PFSK-1 (cell line): Measurements from ENCODE around the gene TPRX2.

Experiments used
- FOXP2 ChIP-seq: optimal IDR thresholded peaks from 2 replicates; pipeline ENCODE3; 2011; ENCODE audit warnings: borderline replicate concordance, control low read depth, inconsistent platforms; ENCODE audit not compliant: insufficient read depth; ENCODE audit errors: extremely low read length, extremely low read depth
- POLR2AphosphoS5 ChIP-seq: IDR thresholded peaks from 2 replicates; pipeline ENCODE4 v1.6.1; 2012; ENCODE audit warnings: low read depth, mild to moderate bottlenecking, control low read depth, low read length, moderate library complexity
- TF ChIP-seq, protein P1 (sequence below), 2 experiments: IDR thresholded peaks; 2 replicates each; pipeline versions ENCODE4 v1.6.1 to v1.8.0; 2011 to 2012; ENCODE audit warnings: low read depth in 2 of 2, low read length in 2 of 2, control low read depth in 1 of 2, inconsistent platforms in 1 of 2, mild to moderate bottlenecking in 1 of 2, moderate library complexity in 1 of 2; ENCODE audit not compliant: insufficient read depth in 1 of 2

DNA sequence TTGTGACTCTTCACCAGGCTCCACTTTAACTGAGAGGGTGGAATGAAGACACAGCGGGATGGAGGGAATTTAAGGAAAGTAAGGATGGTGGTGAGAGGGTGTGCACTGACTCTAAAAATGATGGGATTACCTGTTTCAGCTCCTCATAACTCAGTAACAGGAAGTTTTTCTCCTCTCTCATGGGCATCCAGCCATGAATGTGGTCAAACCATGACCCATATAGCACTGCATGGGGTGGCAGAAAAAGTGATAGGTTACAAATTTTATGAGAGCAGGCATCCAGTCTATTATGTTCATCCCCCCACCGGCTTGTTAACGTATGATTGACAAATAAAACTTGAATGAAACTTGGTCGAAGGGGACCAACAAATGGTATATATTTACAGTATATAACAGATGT is 19.9 kb downstream of the TPRX2 start:
- no peak for TF ChIP-seq FOXP2
- TF ChIP-seq POLR2AphosphoS5 = no peak
- TF ChIP-seq, protein P1, sequence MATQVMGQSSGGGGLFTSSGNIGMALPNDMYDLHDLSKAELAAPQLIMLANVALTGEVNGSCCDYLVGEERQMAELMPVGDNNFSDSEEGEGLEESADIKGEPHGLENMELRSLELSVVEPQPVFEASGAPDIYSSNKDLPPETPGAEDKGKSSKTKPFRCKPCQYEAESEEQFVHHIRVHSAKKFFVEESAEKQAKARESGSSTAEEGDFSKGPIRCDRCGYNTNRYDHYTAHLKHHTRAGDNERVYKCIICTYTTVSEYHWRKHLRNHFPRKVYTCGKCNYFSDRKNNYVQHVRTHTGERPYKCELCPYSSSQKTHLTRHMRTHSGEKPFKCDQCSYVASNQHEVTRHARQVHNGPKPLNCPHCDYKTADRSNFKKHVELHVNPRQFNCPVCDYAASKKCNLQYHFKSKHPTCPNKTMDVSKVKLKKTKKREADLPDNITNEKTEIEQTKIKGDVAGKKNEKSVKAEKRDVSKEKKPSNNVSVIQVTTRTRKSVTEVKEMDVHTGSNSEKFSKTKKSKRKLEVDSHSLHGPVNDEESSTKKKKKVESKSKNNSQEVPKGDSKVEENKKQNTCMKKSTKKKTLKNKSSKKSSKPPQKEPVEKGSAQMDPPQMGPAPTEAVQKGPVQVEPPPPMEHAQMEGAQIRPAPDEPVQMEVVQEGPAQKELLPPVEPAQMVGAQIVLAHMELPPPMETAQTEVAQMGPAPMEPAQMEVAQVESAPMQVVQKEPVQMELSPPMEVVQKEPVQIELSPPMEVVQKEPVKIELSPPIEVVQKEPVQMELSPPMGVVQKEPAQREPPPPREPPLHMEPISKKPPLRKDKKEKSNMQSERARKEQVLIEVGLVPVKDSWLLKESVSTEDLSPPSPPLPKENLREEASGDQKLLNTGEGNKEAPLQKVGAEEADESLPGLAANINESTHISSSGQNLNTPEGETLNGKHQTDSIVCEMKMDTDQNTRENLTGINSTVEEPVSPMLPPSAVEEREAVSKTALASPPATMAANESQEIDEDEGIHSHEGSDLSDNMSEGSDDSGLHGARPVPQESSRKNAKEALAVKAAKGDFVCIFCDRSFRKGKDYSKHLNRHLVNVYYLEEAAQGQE (IDR thresholded peaks at IDR 0.05; ENCODE audit: insufficient read depth in 1 of 2, low read depth in 2 of 2, low read length in 2 of 2) = no peak
